C4-2B (cell line): ENCODE results near the gene YTHDF2.
"Not testable (repeated sequence)": the region's sequence is repeated elsewhere in the genome, so short reads cannot be mapped to it uniquely, and the experiment has no call there.

ENCODE experiments used
- H3K27ac ChIP-seq: fragments of 450-650 bp; 2 replicates; pipeline ENCODE4 v1.5.1; 2017
- ZFX ChIP-seq: fragments of 450-650 bp; IDR thresholded peaks from 2 replicates; pipeline ENCODE4 v1.6.1; 2017
- TF ChIP-seq, protein P1 (sequence below): fragments of 450-650 bp; conservative IDR thresholded peaks from 2 replicates; pipeline ENCODE4 v1.5.1; 2017; ENCODE audit warnings: mild to moderate bottlenecking

YTHDF2 gene

GRCh38 chr1:28766532-28767183 lies 29.9 kb downstream of the YTHDF2 start:
- H3K27ac ChIP-seq, result no peak overlapping the region
- TF ChIP-seq, protein P1, sequence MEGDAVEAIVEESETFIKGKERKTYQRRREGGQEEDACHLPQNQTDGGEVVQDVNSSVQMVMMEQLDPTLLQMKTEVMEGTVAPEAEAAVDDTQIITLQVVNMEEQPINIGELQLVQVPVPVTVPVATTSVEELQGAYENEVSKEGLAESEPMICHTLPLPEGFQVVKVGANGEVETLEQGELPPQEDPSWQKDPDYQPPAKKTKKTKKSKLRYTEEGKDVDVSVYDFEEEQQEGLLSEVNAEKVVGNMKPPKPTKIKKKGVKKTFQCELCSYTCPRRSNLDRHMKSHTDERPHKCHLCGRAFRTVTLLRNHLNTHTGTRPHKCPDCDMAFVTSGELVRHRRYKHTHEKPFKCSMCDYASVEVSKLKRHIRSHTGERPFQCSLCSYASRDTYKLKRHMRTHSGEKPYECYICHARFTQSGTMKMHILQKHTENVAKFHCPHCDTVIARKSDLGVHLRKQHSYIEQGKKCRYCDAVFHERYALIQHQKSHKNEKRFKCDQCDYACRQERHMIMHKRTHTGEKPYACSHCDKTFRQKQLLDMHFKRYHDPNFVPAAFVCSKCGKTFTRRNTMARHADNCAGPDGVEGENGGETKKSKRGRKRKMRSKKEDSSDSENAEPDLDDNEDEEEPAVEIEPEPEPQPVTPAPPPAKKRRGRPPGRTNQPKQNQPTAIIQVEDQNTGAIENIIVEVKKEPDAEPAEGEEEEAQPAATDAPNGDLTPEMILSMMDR, result no peak
- no peak for TF ChIP-seq ZFX

DNA sequence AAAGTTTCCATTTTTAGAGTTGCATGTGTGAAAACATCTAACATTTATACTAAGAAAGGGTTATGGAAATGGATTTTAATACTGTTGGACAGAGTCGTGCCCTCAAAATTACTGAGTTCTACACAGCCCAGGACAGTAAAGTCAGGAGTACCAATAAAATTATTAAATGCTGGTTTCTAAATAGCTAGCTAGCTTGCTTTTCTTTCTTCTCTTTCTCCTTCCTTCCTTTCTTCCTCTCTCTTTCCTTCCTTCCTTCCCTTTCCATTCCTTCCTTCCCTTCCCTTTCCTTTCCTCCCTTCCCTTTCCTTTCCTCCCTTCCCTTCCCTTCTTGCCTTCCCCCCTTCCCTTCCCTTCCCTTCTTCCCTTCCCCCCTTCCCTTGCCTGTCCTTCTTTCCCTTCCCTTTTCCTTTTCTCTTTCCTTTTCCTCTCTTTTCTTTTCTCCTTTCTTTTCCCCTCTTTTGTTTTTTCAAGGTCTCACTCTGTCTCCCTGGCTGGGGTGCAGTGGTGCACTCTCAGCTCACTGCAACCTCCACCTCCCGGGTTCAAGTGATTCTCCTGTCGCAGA lies 33.9 kb downstream of the YTHDF2 start:
- TF ChIP-seq, protein P1, result no peak
- no peak for TF ChIP-seq ZFX
- no peak overlapping the region for H3K27ac ChIP-seq

DNA sequence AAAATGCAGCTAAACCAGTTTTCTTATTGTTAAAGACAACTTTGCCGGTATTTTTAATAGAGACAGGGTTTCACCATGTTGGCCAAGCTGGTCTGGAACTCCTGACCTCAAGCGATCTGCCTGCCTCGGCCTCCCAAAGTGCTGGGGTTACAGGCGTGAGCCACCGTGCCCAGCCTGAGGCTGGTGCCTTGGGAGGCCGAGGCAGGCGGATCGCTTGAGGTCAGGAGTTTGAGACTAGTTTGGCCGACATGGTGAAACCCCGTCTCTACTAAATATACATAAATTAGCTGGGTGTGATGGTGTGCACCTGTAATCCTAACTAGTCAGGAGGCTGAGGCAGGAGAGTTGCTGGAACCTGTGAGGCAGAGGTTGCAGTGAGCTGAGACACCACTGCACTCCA lies 35.2 kb downstream of the YTHDF2 start:
- H3K27ac ChIP-seq, result not testable (repeated sequence)

GRCh38 chr1:28773105-28773504 lies 36.4 kb downstream of the YTHDF2 start:
- TF ChIP-seq, protein P1, result no peak
- TF ChIP-seq ZFX, result no peak
- H3K27ac ChIP-seq, result no peak overlapping the region

GRCh38 chr1:28775121-28775942 lies 38.6 kb downstream of the YTHDF2 start:
- H3K27ac ChIP-seq, result peak overlapping the region; percentile 61

GRCh38 chr1:28776341-28776740 lies 39.6 kb downstream of the YTHDF2 start:
- TF ChIP-seq ZFX, result no peak
- TF ChIP-seq, protein P1, result no peak
- H3K27ac ChIP-seq, result no peak overlapping the region

More at GRCh38 chr1:28775121-28775942, 38.6 kb downstream of the YTHDF2 start:
- TF ChIP-seq, protein P1, result no peak
- no peak for TF ChIP-seq ZFX

- no peak overlapping the region for H3K27ac ChIP-seq
- TF ChIP-seq, protein P1, result no peak
- no peak for TF ChIP-seq ZFX
Measured at GRCh38 chr1:28778021-28778420, 41.3 kb downstream of the YTHDF2 start.
